Measurements from ENCODE around the gene ZNF488.
A peak's percentile ranks its signal among the peaks of the same experiment; 100 is the strongest.

The ZNF488 gene, protein sequence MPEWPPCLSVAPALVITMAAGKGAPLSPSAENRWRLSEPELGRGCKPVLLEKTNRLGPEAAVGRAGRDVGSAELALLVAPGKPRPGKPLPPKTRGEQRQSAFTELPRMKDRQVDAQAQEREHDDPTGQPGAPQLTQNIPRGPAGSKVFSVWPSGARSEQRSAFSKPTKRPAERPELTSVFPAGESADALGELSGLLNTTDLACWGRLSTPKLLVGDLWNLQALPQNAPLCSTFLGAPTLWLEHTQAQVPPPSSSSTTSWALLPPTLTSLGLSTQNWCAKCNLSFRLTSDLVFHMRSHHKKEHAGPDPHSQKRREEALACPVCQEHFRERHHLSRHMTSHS

DNA sequence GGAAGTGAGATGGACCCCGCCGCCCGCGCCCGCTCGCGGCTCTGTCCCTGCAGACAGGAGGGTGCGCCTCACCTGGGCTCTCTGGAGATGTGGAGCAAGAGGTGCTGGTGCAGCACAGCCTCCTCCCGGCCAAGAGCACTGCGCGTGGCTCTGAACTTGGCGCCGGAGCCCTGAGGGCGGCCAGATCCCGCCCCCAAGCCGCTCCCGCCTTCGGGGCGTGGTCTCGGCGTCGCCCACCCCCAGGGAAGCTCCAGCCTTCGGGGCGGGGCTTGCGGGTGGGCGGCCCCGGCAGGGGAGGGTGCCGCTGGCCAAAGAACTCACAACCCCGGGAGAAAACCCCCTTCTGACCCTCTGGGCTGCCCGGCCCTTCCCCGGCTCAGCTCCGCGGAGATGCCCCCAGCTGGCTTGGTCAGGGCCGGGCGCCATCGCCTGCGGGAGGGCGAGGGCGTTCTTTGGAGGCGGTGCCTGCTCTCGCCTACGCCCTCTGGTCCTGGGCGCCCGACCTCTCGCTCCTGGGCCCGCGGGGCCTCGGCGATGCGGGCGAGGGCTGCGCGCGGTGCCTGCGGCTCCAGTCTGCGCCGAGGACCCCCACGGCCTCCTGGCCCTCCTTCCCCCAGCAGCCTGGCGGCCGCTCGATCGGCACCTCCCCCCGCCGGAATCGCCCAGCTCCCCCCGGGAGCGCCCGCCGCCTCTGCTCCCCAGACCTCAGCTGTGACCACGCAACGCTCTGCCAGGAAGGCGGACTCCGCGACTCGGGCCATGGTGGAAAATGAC is at the start of gene ZNF488:
Gene ZNF488 (minus strand): TSS at position 146 of the 774 bp plus-strand sequence. CDS start 15,464 bp downstream, outside the sequence.
- peak within 1 kb of the TSS; percentile 62 for H3K9ac ChIP-seq
- peak within 1 kb of the TSS; percentile 74 for H3K27ac ChIP-seq

DNA sequence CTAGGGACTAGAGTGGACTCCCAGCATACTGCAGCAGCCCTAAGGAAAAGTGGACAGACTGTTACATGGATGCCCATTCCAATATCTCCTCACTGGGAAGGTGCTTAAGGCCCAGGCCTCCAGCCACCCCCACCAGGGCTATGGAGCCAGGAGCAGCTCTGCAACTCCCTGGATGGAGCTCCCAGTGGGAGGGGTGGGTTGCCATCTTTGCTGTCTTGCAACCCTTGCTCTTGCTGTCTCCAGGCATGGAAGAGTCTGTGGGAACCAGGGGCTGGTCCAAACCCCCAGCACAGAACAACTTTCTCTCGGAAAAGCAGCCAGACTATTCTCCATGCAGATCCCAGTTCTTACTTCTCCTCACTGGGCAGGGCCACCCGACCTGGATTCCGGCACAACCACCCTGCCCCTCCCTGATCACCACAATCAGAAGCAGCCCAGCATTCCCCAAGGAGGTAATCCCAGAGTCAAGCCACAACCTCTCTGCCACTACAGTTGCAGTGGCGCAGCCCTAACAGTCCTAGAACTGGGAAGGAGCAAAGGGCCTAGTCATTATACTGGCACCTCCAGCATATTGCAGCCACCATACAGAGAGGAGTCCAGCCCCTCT is 41.8 kb upstream of the ZNF488 start:
- Histone ChIP-seq H3K4me3 (ENCODE audit: low read depth, low read length) (no peak overlapping the region), H3K79me2 (no peaks in the 10 kb centered on the region), H3K36me3 (ENCODE audit: control insufficient read depth, insufficient read depth, low read length) (no peaks in the 10 kb centered on the region), H3K4me1 (no peaks in the 10 kb centered on the region), H3K27me3 (ENCODE audit: control insufficient read depth, insufficient read depth, low read length) (no peaks in the 10 kb centered on the region), H3K4me2 (ENCODE audit: low read length) (no peak overlapping the region), H2AFZ (no peak overlapping the region), H3K27ac (no peak overlapping the region), H3K9me3 (ENCODE audit: control insufficient read depth, low read length) (no peaks in the 10 kb centered on the region), H3K9ac (no peak overlapping the region)
- TF ChIP-seq CTCF (IDR thresholded peaks at IDR 0.05): no peak

More for the DNA sequence above, at the start of gene ZNF488:
- TF ChIP-seq CTCF (IDR thresholded peaks at IDR 0.05): no peak
- Histone ChIP-seq H3K4me1 (no peaks in the 10 kb centered on the region), H2AFZ (peak within 1 kb of the TSS; percentile 93), H3K9me3 (ENCODE audit: control insufficient read depth, low read length) (no peaks in the 10 kb centered on the region), H3K79me2 (no peaks in the 10 kb centered on the region), H3K4me3 (ENCODE audit: low read depth, low read length) (peak within 1 kb of the TSS; percentile 73), H3K27me3 (ENCODE audit: control insufficient read depth, insufficient read depth, low read length) (no peaks in the 10 kb centered on the region), H3K36me3 (ENCODE audit: control insufficient read depth, insufficient read depth, low read length) (no peaks in the 10 kb centered on the region), H3K4me2 (ENCODE audit: low read length) (peak within 1 kb of the TSS; percentile 74)

- TF ChIP-seq CTCF (IDR thresholded peaks at IDR 0.05): no peak
- no peaks in the 10 kb centered on the region for H3K4me1 ChIP-seq
- no peaks in the 10 kb centered on the region for H3K36me3 ChIP-seq (ENCODE audit: control insufficient read depth, insufficient read depth, low read length)
- H3K4me3 ChIP-seq (ENCODE audit: low read depth, low read length): no peak overlapping the region
- no peak overlapping the region for H3K27ac ChIP-seq
- H3K9ac ChIP-seq: no peak overlapping the region
- H3K27me3 ChIP-seq (ENCODE audit: control insufficient read depth, insufficient read depth, low read length): no peaks in the 10 kb centered on the region
- no peak overlapping the region for H2AFZ ChIP-seq
- no peaks in the 10 kb centered on the region for H3K9me3 ChIP-seq (ENCODE audit: control insufficient read depth, low read length)
- H3K79me2 ChIP-seq: no peaks in the 10 kb centered on the region
- no peak overlapping the region for H3K4me2 ChIP-seq (ENCODE audit: low read length)
These were observed 40.1 kb upstream of the ZNF488 start for GRCh38 chr10:47424231-47424630.

DNA sequence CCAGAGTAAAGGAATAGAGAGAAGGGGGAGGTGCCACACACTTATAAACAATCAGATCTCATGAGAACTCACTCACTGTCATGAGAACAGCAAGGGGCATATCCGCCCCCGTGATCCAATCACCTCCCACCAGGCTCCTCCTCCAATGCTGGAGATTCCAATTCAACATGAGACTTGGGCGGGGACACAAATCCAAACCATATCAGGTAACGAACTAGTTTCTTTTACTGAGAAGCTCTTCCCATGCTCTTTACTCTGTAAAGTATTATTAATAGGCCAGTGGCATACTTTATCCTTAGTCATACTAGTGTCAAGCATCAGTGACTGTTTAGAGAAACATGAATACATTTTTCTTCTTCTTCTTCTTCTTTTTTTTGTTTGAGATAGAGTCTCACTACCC is 39.4 kb upstream of the ZNF488 start:
- no peak overlapping the region for H3K9ac ChIP-seq
- H2AFZ ChIP-seq: no peak overlapping the region
- H3K36me3 ChIP-seq (ENCODE audit: control insufficient read depth, insufficient read depth, low read length): no peaks in the 10 kb centered on the region
- no peak overlapping the region for H3K4me2 ChIP-seq (ENCODE audit: low read length)
- no peaks in the 10 kb centered on the region for H3K9me3 ChIP-seq (ENCODE audit: control insufficient read depth, low read length)
- H3K4me1 ChIP-seq: no peaks in the 10 kb centered on the region
- H3K27me3 ChIP-seq (ENCODE audit: control insufficient read depth, insufficient read depth, low read length): no peaks in the 10 kb centered on the region
- no peaks in the 10 kb centered on the region for H3K79me2 ChIP-seq
- H3K27ac ChIP-seq: no peak overlapping the region
- H3K4me3 ChIP-seq (ENCODE audit: low read depth, low read length): no peak overlapping the region
- no peak for TF ChIP-seq CTCF (IDR thresholded peaks at IDR 0.05)

All from parathyroid adenoma (tissue), 2 donors.